Testis (tissue), 2 donors: Measurements from ENCODE around the gene EDEM3.

Experiments
- CTCF ChIP-seq, 3 experiments: fragments of 450-650 bp in 2 of 3; fragments of 200-600 bp in 1 of 3; sonication (generic) in 1 of 3; IDR thresholded peaks; one replicate each; pipeline ENCODE4 v1.5.1; 2016 to 2019; ENCODE audit warnings: antibody characterized with exemption in 3 of 3, mild to moderate bottlenecking in 2 of 3, moderate library complexity in 1 of 3
- POLR2A ChIP-seq: fragments of 450-650 bp; IDR thresholded peaks from one replicate; pipeline ENCODE4 v1.6.1; 2017; ENCODE audit warnings: antibody characterized with exemption, mild to moderate bottlenecking, moderate library complexity

DNA sequence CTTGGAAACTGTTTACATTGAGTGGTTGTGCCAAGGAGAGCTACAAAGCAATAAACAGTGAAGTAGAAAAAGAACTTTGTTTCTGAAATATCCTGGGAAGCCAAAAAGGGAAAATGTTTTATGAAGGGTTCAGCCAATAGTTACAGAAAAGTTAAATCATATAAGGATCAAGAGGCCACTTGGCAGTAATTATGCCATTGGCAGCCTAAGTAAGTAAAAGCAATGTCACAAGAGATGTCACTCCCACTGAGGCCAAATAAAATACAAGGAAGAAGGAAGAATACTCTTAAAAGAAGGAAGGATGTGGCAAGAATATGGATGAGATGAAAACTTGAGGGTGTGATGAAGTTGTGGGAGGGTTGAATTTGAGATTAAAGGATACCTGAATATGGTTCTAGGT, 45.2 kb downstream of the EDEM3 start:
- no peak for TF ChIP-seq CTCF (IDR thresholded peaks at IDR 0.05)
- no peak for TF ChIP-seq POLR2A
